GM23338 (cell line): ENCODE data around the gene MAN2C1. TPM values are rescaled to one million over a fixed set of nuclear protein-coding genes. Genes with fewer than 3 reads are reported as not detected.
"Not testable (repeated sequence)": the region's sequence is repeated elsewhere in the genome, so short reads cannot be mapped to it uniquely, and the experiment has no call there.

ENCODE experiments used
- ATAC-seq: fragments of 200-7000 bp; cut with Tn5 transposase; 3 replicates; pipeline ENCODE4 v1.9.1; 2020
- DNase-seq: peaks from one replicate; pipeline ENCODE4 v3.0.0-alpha.2; 2015; ENCODE audit warnings: low spot score
- H2AFZ ChIP-seq: fragments of 200-600 bp; sonication (generic); 2 replicates; pipeline ENCODE4 v1.8.0; 2016; ENCODE audit warnings: antibody characterized with exemption, mild to moderate bottlenecking, moderate library complexity
- H3F3A ChIP-seq: fragments of 200-600 bp; sonication (generic); replicated peaks from 2 replicates; pipeline ENCODE4 v1.8.0; 2017; ENCODE audit warnings: antibody characterized with exemption, mixed run types, low read depth
- H3K27ac ChIP-seq: fragments of 200-600 bp; sonication (generic); 2 replicates; pipeline ENCODE4 v1.6.1; 2016; ENCODE audit warnings: low read depth
- H3K27me3 ChIP-seq: fragments of 200-600 bp; sonication (generic); 2 replicates; pipeline ENCODE4 v1.8.0; 2016; ENCODE audit warnings: mild to moderate bottlenecking, mixed run types, moderate library complexity; ENCODE audit not compliant: insufficient read depth
- H3K36me3 ChIP-seq: fragments of 200-600 bp; sonication (generic); 2 replicates; pipeline ENCODE4 v1.8.0; 2016; ENCODE audit warnings: mild to moderate bottlenecking; ENCODE audit not compliant: insufficient read depth
- H3K4me1 ChIP-seq: fragments of 200-600 bp; sonication (generic); 2 replicates; pipeline ENCODE4 v1.8.0; 2016; ENCODE audit warnings: mild to moderate bottlenecking, moderate library complexity; ENCODE audit not compliant: insufficient read depth
- H3K4me2 ChIP-seq: fragments of 200-600 bp; sonication (generic); 2 replicates; pipeline ENCODE4 v1.7.1; 2017; ENCODE audit warnings: mixed run types
- H3K4me3 ChIP-seq: fragments of 200-600 bp; sonication (generic); 2 replicates; pipeline ENCODE4 v1.6.1; 2016; ENCODE audit warnings: mixed run types
- H3K79me2 ChIP-seq: fragments of 200-600 bp; sonication (generic); replicated peaks from 2 replicates; pipeline ENCODE4 v1.8.0; 2017; ENCODE audit warnings: mild to moderate bottlenecking; ENCODE audit not compliant: insufficient read depth
- H3K9me2 ChIP-seq: fragments of 200-600 bp; sonication (generic); 2 replicates; pipeline ENCODE4 v1.8.0; 2017; ENCODE audit not compliant: insufficient read depth
- H4K20me1 ChIP-seq: fragments of 200-600 bp; sonication (generic); replicated peaks from 2 replicates; pipeline ENCODE4 v1.8.0; 2017; ENCODE audit warnings: mild to moderate bottlenecking; ENCODE audit not compliant: insufficient read depth
- H3K27ac Mint-ChIP-seq: 2 replicates; pipeline ENCODE4 v1.8.0; 2020; ENCODE audit warnings: inconsistent platforms, mild to moderate bottlenecking, moderate library complexity, mixed read lengths
- H3K27me3 Mint-ChIP-seq: 3 replicates; pipeline ENCODE4 v1.8.0; 2022; ENCODE audit warnings: low read depth, mild to moderate bottlenecking, moderate library complexity, mixed read lengths, inconsistent platforms; ENCODE audit not compliant: insufficient read depth, poor library complexity
- H3K36me3 Mint-ChIP-seq: 3 replicates; pipeline ENCODE4 v1.8.0; 2021; ENCODE audit warnings: low read depth, mild to moderate bottlenecking, inconsistent platforms, moderate library complexity, mixed read lengths
- H3K4me1 Mint-ChIP-seq: 3 replicates; pipeline ENCODE4 v1.8.0; 2020; ENCODE audit warnings: mild to moderate bottlenecking, inconsistent platforms, mixed read lengths
- H3K4me3 Mint-ChIP-seq: 3 replicates; pipeline ENCODE4 v1.8.0; 2021; ENCODE audit warnings: moderate library complexity, mild to moderate bottlenecking, inconsistent platforms, mixed read lengths
- H3K9me3 Mint-ChIP-seq: 3 replicates; pipeline ENCODE4 v1.8.0; 2020; ENCODE audit warnings: moderate library complexity, mild to moderate bottlenecking, inconsistent platforms, mixed read lengths
- CREB1 ChIP-seq: fragments of 250-450 bp; sonication (Bioruptor Pico); IDR thresholded peaks from 2 replicates; pipeline ENCODE4 v1.5.0; 2020; ENCODE audit warnings: low read depth, mild to moderate bottlenecking, moderate library complexity
- CTCF ChIP-seq, 2 experiments: fragments of 200-600 bp in 1 of 2; sonication (generic) in 1 of 2; conservative IDR thresholded peaks; 2 replicates each; pipeline versions ENCODE4 v1.5.1 to v1.6.1; 2016 to 2017; ENCODE audit warnings: antibody characterized with exemption in 2 of 2, low read depth in 2 of 2, mild to moderate bottlenecking in 2 of 2, moderate library complexity in 1 of 2
- JUNB ChIP-seq: IDR thresholded peaks from one replicate; pipeline ENCODE4 v1.6.1; 2016; ENCODE audit warnings: antibody characterized with exemption; ENCODE audit not compliant: unreplicated experiment
- POLR2AphosphoS5 ChIP-seq: IDR thresholded peaks from 2 replicates; pipeline ENCODE4 v1.6.1; 2016; ENCODE audit warnings: antibody characterized with exemption, low read depth
- STAT1 ChIP-seq: IDR thresholded peaks from one replicate; pipeline ENCODE4 v1.6.1; 2016; ENCODE audit warnings: antibody characterized with exemption; ENCODE audit not compliant: unreplicated experiment
- ZNF462 ChIP-seq: fragments of 250-450 bp; sonication (Bioruptor Pico); IDR thresholded peaks from 2 replicates; pipeline ENCODE4 v1.5.0; 2020; ENCODE audit warnings: mild to moderate bottlenecking, moderate library complexity
- polyA plus RNA-seq: library from polyadenylated mRNA; unstranded; fragments of >200 nt; fragmentation: Nextera tagmentation; extraction: Ambion mirVana; gene quantifications from 2 replicates; pipeline ENCODE4 v1.2.1, GENCODE V29; 2016
- total RNA-seq: library from RNA; depleted of rRNA; stranded (reverse); fragments of >200 nt; shearing (Covaris generic); gene quantifications from 2 replicates; pipeline ENCODE4 v1.2.3, GENCODE V29; 2014

The MAN2C1 gene
- total and polyA plus RNA-seq, 2 experiments from 2014 or later, result 42.3 to 129 TPM

GRCh38 chr15:75313116-75313845 lies 55.1 kb downstream of the MAN2C1 start:
- no peak for ATAC-seq
- no peaks in the 10 kb centered on the region for H3K36me3 ChIP-seq
- Mint-ChIP-seq H3K4me3 (no peak overlapping the region), H3K4me1 (no peaks in the 10 kb centered on the region), H3K36me3 (no peaks in the 10 kb centered on the region), H3K27me3 (peaks cover 2% of the 10 kb centered on the region), H3K9me3 (no peaks in the 10 kb centered on the region), H3K27ac (no peak overlapping the region)
- H3K4me2 ChIP-seq, result no peak overlapping the region
- no peaks in the 10 kb centered on the region for H3K27me3 ChIP-seq
- no peak for TF ChIP-seq STAT1
- no peak for TF ChIP-seq JUNB
- TF ChIP-seq CTCF (conservative IDR thresholded peaks at IDR 0.05; ENCODE audit: low read depth in 2 of 2), result no peak
- no peak for TF ChIP-seq CREB1
- no peak for TF ChIP-seq POLR2AphosphoS5
- TF ChIP-seq ZNF462 (CRISPR knock-in tag), result no peak
- H3F3A ChIP-seq, result no peaks in the 10 kb centered on the region
- H3K4me1 ChIP-seq, result no peaks in the 10 kb centered on the region
- no peak overlapping the region for H2AFZ ChIP-seq
- DNase-seq, result no peak
- no peak overlapping the region for H3K4me3 ChIP-seq
- no peaks in the 10 kb centered on the region for H3K79me2 ChIP-seq
- H3K27ac ChIP-seq, result no peak overlapping the region
- H3K9me2 ChIP-seq, result no peaks in the 10 kb centered on the region
- no peaks in the 10 kb centered on the region for H4K20me1 ChIP-seq

GRCh38 chr15:75312548-75312947 lies 55.9 kb downstream of the MAN2C1 start:
- not testable (repeated sequence) for H3K9me3 Mint-ChIP-seq, H3K79me2 ChIP-seq, H3F3A ChIP-seq, H3K27me3 ChIP-seq, H2AFZ ChIP-seq, H4K20me1 ChIP-seq, ATAC-seq, H3K9me2 ChIP-seq, H3K4me1 ChIP-seq, H3K4me2 ChIP-seq, DNase-seq, H3K36me3 ChIP-seq, H3K27ac ChIP-seq, H3K4me3 Mint-ChIP-seq, H3K36me3 Mint-ChIP-seq, H3K4me3 ChIP-seq, H3K4me1 Mint-ChIP-seq, H3K27ac Mint-ChIP-seq, H3K27me3 Mint-ChIP-seq
